NCI-H2227 (cell line): ENCODE results near the gene SFI1.
"Not testable (repeated sequence)": the region's sequence is repeated elsewhere in the genome, so short reads cannot be mapped to it uniquely, and the experiment has no call there.

Source experiments
- DNase-seq: peaks from one replicate; lab custom pipeline; 2025; ENCODE audit not compliant: unreplicated experiment; lab: John Stamatoyannopoulos, UW

SFI1 gene

DNA sequence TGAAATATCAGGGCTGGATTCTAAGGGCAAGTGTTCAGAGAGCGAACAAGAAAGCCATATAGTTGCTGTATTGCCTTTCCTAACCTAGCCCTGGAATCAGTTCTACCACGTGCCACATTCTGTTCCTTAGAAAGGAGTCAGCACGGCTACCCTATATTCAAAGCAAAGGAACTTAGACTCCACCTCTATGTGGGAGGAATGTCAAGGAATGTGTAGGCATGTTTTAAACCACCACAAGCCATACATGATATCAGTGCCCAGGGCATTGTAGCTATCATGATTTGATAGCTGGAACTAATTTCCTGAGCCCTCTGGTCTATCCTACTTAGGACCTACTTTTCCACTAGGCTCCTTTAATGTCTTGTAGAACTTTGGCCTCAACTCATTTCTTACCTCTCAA is 4.2 kb upstream of the SFI1 start:
- no peak for DNase-seq

DNA sequence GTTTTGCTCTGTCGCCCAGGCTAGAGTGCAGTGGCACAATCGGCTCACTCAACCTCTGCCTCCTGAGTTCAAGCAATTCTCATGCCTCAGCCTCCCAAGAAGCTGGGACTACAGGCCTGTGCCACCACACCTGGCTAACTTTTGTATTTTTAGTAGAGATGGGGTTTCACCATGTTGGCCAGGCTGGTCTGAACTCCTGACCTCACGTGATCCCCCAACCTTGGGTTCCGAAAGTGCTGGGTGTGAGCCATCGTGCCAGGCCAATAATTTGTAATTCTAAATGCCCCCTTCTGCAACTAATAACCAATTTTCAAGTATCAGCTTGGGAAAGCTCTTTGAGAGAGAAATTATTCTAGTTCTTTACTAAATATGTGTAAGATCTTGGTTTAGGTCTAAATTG is 3.0 kb upstream of the SFI1 start:
- DNase-seq: not testable (repeated sequence)

DNA sequence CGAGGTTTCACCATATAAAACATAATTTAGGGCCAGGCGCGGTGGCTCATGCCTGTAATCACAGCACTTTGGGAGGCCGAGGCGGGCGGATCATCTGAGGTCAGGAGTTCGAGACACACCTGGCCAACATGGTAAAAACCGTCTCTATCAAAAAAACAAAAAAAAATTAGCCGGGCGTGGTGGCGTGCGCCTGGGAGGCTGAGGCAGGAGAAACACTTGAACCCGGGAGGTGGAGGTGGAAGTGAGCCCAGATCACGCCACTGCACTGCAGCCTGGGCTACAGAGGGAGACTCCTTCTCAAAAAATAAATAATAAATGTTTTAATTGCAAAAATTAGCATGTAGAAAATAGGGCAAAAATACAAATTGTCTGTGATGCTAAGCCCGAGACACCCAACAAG is 993 bp upstream of the SFI1 start:
- no peak for DNase-seq

DNA sequence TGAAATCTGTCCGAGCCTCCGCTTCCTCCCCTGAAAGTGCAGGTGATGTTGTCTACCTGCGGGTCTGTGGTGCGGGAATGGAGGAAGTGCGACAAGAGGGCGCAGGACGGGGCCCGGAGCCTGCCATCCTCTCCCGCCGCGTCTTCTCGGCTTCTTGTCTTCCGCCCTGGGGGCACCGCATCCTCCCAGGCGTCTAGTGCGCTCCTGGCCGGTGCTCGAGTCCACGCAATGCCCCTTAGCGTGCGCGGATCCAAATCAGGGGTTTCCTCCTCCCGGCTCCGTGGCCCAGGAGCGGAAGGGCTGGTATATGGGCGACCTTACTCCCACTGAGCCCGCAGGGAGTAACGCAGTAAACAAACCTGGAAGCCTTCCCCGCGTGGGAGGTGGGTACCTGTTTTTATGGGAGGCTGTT is 405 bp downstream of the SFI1 start:
- DNase-seq: peak; percentile 32

DNA sequence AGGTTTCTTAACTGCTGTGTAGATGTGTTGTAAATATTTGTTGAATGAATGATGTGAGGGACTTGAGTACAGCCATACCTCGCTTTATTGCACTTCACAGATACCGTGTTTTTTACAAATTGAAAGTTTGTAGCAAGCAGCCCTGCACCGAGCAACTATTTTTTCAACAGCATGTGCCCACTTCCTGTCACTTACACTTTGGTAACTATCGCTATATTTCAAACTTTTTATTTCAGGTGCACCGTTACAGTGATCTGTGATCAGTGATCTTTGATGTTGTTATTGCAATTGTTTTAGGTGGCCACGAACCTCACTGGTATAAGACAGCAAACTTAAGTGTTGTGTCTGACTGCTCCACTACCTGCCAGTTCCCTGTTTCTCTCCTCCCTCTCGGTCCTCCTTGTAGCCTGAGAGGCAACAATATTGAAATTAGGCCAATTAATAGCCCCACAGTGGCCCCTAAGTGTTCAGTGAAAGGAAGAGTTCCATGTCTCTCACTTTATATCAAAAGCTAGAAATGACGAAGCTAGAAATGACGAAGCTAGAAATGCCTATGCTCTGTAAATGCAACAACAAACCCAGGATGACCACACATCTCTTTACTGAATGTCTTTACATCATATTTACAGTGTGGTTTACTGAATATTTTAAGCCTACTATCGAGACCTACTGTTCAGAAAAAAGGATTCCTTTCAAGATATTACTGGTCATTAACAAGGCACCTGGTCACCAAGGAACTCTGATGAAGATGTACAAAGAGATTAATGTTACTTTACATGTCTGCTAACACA is 1.0 kb downstream of the SFI1 start:
- no peak for DNase-seq

DNA sequence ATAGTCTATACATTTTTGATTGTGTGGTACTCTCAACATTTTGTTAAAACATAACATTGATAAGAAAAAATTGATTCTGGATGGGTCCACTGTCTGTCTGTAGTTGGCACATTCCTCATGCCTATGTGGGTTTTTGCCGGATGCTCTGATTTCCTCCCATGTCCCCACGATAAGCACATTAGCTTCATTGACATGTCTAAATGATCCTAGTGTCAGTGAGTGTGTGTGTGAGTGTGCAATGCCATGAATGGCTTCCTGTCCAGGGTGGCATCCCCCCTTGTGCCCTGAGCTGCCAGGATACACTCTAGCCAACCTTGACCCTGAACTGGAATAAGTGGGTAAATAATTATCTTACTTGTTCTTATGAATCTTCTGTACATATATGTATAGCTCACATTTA is 5.4 kb downstream of the SFI1 start:
- no peak for DNase-seq

DNA sequence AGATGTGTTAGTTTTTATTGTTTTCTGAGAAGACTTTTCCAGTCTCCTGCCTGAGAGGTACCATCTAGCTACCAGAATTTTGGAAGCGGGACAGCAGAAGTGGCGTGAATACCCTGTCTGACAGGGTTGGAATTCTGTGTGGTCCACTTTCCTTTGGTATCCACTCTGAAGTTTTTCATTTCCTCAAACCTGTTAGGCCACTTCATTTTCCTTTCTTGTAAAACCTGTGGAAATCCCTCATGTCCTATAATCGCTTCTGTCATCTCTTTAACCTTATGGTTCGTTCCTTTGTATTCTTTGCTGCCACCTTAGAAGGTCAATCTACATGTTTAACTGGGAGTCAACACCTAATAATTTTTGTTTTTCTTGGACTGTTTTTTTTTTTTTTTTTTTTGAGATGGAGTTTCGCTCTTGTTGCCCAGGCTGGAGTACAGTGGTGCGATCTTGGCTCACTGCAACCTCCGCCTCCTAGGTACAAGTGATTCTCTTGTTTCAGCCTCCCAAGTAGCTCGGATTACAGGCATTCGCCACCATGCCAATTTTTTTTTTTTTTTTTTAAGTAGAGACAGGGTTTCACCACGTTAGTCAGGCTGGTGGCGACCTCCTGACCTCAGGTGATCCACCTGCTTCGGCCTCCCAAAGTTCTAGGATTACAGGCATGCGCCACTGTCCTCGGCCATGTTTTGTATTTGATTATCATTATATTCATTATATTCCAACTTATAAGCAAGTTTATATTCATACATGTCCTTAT is 7.1 kb downstream of the SFI1 start:
- no peak for DNase-seq

DNA sequence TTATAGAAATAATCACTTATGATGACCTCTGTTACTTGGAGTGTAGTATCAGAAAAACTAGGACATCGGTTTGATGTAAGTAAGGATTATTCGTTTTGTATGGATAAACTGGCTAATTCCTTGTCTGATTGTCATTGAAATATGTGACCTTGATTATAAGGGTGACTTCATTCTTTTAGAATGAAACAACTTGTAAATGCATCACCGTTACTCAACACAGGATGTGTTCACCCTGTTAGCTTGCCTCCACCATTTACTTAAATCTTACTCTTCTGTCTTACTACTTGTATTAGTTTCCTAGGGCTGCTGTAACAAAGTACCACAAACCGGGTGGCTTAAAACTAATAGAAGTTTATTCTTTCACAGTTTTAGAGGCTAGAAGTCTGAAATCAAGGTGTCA is 7.9 kb downstream of the SFI1 start:
- no peak for DNase-seq

DNA sequence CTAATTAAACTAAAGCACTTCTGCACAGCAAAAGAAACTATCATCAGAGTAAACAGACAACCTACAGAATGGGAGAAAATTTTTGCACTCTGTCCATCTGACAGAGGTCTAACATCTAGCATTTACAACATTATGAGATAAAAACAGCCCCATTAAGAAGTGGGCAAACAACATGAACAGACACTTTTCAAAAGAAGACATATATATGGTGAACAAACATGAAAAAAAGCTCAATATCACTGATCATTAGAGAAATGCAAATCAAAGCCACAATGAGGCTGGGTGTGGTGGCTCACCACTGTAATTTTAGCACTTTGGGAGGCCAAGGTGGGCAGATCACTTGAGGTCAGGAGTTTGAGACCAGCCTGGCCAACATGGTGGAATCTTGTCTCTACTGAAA is 11.2 kb downstream of the SFI1 start:
- DNase-seq: not testable (repeated sequence)

DNA sequence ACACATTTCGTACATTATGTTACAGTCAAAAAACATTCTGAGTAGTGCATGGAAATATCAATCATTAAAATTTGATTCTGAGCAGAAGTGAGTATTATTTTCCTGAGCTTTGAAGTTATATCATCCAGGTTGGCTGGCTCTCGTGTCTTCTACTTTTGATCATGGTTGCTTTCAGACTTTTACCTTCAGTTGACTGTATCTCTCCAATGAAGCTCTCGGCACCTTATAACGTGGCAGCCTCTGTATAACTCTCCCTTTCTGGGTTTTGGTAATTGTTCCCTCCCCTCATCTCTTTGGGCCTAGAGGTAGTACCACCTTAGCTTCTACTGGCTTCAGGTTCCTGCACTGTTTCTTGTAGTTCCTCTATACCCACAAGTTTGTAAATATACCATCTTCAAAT is 12.2 kb downstream of the SFI1 start:
- no peak for DNase-seq

DNA sequence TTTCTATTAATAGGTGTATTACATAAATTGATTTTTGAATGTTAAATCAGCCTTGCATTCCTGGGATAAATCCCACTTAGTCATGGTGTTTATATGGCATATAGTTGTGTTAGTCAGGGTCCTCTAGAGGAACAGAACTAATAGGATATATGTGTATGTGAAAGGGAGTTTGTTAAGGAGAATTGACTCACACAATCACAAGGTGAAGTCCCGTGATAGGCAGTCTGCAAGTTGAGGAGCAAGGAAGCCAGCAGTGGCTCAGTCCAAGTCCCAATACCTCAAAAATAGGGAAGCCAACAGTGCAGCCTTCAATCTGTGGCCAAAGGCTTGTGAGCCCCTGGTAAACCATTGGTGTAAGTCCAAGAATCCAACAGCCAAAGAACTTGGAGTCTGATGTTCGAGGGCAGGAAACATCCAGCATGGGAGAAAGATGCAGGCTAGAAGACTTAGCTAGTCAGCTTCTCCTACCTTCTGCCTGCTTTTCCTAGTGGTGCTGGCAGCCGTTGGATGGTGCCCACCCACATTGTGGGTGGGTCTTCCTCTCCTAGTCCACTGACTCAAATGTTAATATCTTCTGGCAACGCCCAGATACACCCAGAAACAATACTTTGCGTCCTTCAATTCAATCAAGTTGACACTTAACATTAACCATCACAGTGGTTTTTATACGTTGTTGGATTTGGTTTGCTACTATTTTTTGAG is 12.9 kb downstream of the SFI1 start:
- no peak for DNase-seq

DNA sequence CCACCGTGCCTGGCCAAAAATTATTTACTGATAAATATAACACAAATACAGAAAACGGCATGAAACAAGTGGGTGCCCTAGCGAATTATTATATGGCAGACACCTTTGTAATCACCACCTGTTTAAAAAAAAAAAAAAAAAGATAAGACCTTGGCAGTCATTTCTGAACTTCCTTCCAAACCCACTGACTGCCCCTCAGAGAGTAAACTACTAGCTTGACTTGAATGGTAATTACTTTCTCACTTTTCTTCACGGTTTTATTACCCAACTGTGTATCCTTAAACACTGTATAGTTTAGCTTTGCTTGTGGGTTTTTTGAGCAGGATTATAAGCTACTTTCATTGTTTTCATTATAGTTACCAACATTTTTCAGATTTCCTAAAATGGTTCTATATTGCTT is 23.7 kb downstream of the SFI1 start:
- no peak for DNase-seq

DNA sequence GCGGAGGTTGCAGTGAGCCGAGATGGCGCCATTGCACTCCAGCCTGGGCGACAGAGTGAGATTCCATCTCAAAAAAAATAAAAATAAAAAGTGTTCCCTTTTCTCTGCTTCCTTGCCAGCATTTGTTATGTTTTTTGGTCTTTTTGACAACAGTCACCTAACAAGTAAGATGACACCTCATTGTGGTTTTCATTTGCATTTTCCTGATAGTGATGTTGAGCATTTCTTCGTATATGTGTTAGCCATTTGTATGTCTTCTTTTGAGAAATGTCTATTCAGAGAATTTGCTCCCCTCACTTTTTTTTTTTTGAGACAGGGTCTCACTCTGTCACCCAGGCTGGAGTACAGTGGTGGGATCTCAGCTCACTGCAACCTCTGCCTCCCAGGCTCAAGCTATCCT is 27.8 kb downstream of the SFI1 start:
- DNase-seq: not testable (repeated sequence)

DNA sequence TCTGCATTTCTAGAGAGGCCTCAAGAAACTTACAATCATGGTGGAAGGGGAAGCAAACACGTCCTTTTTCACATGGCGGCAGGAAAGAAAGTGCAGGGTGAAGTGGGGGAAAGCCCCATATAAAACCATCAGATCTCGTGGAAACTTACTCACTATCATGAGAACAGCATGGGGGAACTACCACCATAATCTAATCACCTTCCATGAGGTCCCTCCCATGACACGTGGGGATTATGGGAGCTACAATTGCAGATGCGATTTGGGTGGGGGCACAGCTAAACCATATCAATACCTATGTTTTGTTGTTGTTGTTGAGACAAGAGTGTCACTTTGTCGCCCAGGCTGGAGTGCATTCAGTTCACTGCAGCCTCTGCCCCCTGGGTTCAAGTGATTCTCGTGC is 29.9 kb downstream of the SFI1 start:
- no peak for DNase-seq

DNA sequence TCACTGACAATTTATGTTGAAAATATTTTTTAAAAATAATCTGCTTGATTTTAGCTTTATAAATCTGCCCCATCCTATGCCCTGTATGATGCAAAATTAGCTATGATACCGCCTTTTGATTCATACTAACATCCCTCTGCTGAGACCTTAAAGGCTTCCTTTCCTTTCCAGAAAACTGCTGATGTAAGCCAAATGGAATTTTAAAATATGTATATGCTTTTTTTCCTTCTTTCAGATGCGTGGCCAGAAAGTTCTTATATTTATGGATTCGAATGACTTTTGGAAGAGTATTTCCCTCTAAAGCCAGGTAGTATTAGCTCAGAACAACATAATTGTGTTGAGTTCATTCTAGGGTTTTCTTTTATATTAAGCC is 34.5 kb downstream of the SFI1 start:
- DNase-seq: no peak

DNA sequence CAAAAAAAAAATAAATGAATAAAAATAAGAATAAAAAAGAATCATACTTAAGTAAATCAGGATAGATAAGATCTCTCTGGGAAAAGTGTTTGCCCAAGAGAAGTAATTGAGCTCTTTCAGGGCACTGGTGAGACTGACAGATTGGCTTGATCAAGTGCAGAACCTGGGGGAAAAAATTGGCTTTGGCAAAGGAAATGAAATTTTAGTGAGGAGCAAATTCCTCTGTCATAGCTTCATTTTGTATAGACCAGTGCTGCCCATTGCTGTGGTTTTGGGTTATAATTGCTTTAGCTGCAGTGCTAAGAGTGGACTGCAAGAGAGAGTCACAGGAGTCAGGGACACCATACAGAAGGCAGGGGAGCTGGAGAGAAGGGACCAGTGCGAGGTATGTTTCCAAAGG is 35.7 kb downstream of the SFI1 start:
- DNase-seq: no peak

DNA sequence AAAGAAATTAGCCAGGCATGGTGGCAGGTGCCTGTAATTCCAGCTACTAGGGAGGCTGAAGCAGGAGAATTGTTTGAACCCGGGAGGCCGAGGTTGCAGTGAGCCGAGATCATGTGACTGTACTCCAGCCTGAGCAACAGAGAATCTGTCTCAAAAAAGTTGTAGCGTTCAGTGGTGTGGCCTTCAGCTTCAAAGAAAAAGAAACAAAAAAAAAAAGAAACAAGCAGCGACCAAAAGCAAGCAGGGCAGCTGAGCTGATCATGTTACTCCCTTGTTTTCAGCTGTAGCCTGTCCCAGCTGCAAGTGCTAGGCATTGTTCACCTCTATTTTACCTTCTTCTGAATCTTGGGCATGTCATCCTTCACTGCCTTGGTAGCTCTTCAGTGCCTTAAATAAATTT is 37.0 kb downstream of the SFI1 start:
- DNase-seq: no peak

DNA sequence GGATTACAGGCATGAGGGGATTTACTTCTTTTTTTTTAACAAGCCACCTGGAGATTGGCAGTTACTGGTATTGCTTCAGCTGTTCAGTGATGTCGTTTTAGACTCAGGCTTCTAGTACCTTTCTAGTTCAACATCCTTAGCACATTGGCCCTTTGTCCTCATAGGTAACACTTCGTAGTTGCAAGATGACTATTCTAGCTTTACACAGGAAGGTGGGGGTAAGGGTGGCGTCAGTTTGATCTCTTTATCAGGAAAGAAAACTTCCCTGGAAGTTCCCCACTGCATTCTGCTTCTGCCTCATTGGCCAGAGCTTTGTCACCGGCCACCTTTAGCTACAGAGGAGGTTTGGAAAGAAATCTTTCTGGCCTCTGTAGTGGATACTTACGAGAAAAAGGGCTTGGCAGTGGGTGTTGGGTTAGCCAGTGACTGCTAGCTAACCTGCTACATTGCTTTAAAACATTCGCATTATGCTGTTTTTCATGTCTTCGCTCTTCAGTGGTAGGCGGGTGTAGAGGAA is 40.7 kb downstream of the SFI1 start:
- no peak for DNase-seq

DNA sequence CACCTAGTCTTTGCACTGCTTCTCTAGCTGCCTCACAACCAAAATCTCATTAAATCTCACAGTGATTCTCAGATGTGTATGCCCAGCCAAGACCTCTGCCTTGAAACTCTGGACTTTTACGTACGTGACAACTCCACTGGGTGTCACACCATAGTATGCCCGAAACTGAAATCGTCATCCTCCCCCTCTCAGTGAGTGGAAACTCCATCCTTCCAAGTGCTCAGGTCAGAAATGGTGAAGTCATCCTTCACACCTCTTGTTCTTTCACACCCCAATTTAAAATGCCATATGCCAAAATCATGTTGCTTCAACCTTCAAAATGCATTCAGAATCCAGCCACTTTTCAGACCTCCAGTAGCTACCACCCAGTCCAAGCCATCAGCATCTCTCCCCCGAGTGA is 42.5 kb downstream of the SFI1 start:
- DNase-seq: no peak

DNA sequence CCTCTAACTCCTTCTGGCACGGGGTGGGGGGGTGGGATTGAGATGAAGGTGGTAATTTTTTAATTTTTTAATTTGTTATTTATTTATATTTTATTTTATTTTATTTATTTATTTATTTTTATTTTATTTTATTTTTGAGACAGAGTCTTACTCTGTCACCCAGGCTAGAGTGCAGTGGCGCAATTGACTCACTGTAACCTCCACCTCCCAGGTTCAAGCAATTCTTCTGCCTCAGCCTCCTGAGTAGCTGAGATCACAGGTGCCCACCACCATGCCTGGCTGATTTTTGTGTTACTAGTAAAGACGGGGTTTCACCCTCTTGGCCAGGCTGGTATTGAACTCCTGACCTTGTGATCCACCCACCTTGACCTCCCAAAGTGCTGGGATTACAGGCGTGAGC is 43.8 kb downstream of the SFI1 start:
- DNase-seq: not testable (repeated sequence)

DNA sequence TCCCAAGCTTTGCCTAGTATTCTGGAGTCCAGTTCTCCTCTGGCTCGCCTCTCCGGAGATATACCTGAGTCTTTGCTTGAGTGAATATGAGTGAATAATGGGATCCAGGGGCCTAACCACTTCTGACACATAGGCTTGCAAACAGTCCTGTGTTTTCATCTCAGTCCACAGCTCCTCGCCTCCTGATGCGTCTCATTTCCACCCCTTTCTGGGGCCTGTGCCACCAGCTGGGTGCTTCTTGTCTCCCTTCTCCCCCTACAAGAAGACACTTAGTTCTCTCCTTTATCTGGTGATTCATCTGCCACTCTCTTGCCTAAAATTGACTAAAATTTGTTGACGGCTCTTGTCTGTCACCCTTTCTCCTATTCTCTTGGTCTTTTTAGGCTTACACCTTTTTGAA is 44.6 kb downstream of the SFI1 start:
- no peak for DNase-seq
